SK-N-SH treated with all-trans-retinoic acid at 6 μM for 48 hours (cell line): Measurements from ENCODE around the gene HTT.

Source experiments
- ATAC-seq: fragments of 200-7000 bp; cut with Tn5 transposase; 3 replicates; pipeline ENCODE4 v1.9.1; 2020; ENCODE audit warnings: mild to moderate bottlenecking, moderate library complexity
- BACH2 ChIP-seq: fragments of 250-450 bp; sonication (Bioruptor Pico); IDR thresholded peaks from 2 replicates; pipeline ENCODE4 v1.9.0; 2021; ENCODE audit warnings: mild to moderate bottlenecking, borderline replicate concordance
- CSDC2 ChIP-seq: fragments of 250-450 bp; sonication (Bioruptor Pico); IDR thresholded peaks from 2 replicates; pipeline ENCODE4 v1.5.0; 2020; ENCODE audit warnings: mild to moderate bottlenecking, moderate library complexity
- ESRRG ChIP-seq: fragments of 250-450 bp; sonication (Bioruptor Pico); IDR thresholded peaks from 2 replicates; pipeline ENCODE4 v1.6.1; 2021; ENCODE audit warnings: mild to moderate bottlenecking
- GLIS3 ChIP-seq: fragments of 250-450 bp; sonication (Bioruptor Pico); IDR thresholded peaks from 2 replicates; pipeline ENCODE4 v1.5.0; 2020; ENCODE audit warnings: mild to moderate bottlenecking, moderate library complexity
- ISL1 ChIP-seq: fragments of 250-450 bp; sonication (Bioruptor Pico); IDR thresholded peaks from 2 replicates; pipeline ENCODE4 v2.1.2; 2022; ENCODE audit warnings: mild to moderate bottlenecking, moderate library complexity
- OSR1 ChIP-seq: fragments of 250-450 bp; sonication (Bioruptor Pico); IDR thresholded peaks from 2 replicates; pipeline ENCODE4 v1.8.0; 2022; ENCODE audit warnings: moderate library complexity, mild to moderate bottlenecking, inconsistent platforms
- PPARA ChIP-seq: fragments of 250-450 bp; sonication (Bioruptor Pico); IDR thresholded peaks from 2 replicates; pipeline ENCODE4 v1.5.0; 2020; ENCODE audit warnings: mild to moderate bottlenecking, borderline replicate concordance
- RARB ChIP-seq: fragments of 250-450 bp; sonication (Bioruptor Pico); IDR thresholded peaks from 2 replicates; pipeline ENCODE4 v1.8.0; 2021; ENCODE audit warnings: mild to moderate bottlenecking, moderate library complexity
- SNAI2 ChIP-seq: fragments of 250-450 bp; sonication (Bioruptor Pico); IDR thresholded peaks from 2 replicates; pipeline ENCODE4 v1.5.0; 2020; ENCODE audit warnings: mild to moderate bottlenecking, moderate library complexity
- TCF4 ChIP-seq: fragments of 250-450 bp; sonication (Bioruptor Pico); IDR thresholded peaks from 2 replicates; pipeline ENCODE4 v1.8.0; 2021; ENCODE audit warnings: mild to moderate bottlenecking, moderate library complexity, borderline replicate concordance
- TOX ChIP-seq: fragments of 250-450 bp; sonication (Bioruptor Pico); IDR thresholded peaks from 2 replicates; pipeline ENCODE4 v1.8.0; 2021; ENCODE audit warnings: mild to moderate bottlenecking, moderate library complexity, borderline replicate concordance
- ZFP3 ChIP-seq: fragments of 250-450 bp; sonication (Bioruptor Pico); IDR thresholded peaks from 2 replicates; pipeline ENCODE4 v1.5.0; 2020; ENCODE audit warnings: mild to moderate bottlenecking, moderate library complexity
- ZFP30 ChIP-seq: fragments of 450-650 bp; formaldehyde crosslinking; IDR thresholded peaks from 2 replicates; pipeline ENCODE4 v1.5.0; 2022; ENCODE audit warnings: mild to moderate bottlenecking, moderate library complexity
- ZNF565 ChIP-seq: fragments of 450-650 bp; formaldehyde crosslinking; conservative IDR thresholded peaks from 2 replicates; pipeline ENCODE4 v1.5.0; 2020; ENCODE audit warnings: low read depth, mild to moderate bottlenecking, moderate library complexity
- ZNF70 ChIP-seq: fragments of 450-650 bp; formaldehyde crosslinking; IDR thresholded peaks from 2 replicates; pipeline ENCODE4 v1.5.0; 2020; ENCODE audit warnings: mild to moderate bottlenecking, moderate library complexity
- TF ChIP-seq, protein P1 (sequence below): fragments of 250-450 bp; sonication (Bioruptor Pico); IDR thresholded peaks from 2 replicates; pipeline ENCODE4 v1.8.0; 2020; ENCODE audit warnings: mild to moderate bottlenecking, moderate library complexity, borderline replicate concordance
- TF ChIP-seq, protein P2 (sequence below): fragments of 250-450 bp; sonication (Bioruptor Pico); IDR thresholded peaks from 2 replicates; pipeline ENCODE4 v1.8.0; 2021; ENCODE audit warnings: low read depth, mild to moderate bottlenecking, moderate library complexity, borderline replicate concordance
- TF ChIP-seq, protein P3 (sequence below): fragments of 250-450 bp; sonication (Bioruptor Pico); IDR thresholded peaks from 2 replicates; pipeline ENCODE4 v1.5.1; 2021; ENCODE audit warnings: mild to moderate bottlenecking, moderate library complexity
- TF ChIP-seq, protein P4 (sequence below): fragments of 250-450 bp; sonication (Bioruptor Pico); IDR thresholded peaks from 2 replicates; pipeline ENCODE4 v1.5.1; 2020; ENCODE audit warnings: low read depth, mild to moderate bottlenecking, moderate library complexity

The HTT gene

DNA sequence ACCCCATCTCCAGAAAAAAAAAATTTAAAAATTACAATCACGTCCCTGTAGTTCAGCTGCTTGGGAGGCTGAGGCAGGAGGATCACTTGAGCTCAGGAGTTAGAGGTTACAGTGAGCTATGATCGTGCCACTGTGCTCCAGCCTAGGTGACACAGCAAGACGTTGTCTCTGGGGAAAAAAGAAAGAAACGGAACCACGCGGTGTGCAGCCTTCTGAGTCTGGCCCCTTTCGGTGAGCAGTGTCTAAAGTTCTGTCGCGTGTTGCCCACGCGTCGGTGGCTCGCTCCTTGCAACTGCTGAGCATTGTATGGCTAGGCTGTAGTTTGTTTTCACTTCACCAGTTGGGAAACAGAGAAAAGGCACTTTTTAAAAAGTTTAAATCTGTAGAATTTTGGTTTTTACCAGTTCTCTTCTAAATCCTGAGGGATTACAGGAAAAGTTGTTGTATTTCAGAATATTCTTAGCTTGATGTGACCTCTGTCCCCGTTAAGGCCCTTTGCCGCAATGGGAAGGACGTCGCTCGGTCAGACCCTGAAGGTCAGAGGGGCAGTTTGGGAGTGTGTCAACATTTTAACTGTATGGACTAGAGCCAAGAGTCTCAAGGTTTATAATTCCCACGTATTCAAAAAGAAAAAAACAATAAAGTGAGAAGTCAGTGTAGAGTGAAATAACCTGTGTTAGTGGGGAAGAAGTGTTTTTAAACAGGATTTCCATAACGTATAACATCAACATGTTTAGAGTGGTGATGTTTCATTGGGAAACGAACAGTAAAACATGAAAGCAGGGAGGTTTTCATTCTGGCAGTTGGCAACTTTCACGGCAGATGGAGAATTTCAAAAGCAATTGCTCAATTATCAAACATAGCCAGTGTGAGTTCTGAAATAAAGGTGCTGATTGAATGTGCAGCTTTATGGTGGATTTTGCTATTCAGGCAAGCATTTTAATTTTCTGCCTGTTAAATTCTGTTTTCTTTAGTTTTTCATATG is 128.6 kb downstream of the HTT start (continued):
- TF ChIP-seq, protein P1, sequence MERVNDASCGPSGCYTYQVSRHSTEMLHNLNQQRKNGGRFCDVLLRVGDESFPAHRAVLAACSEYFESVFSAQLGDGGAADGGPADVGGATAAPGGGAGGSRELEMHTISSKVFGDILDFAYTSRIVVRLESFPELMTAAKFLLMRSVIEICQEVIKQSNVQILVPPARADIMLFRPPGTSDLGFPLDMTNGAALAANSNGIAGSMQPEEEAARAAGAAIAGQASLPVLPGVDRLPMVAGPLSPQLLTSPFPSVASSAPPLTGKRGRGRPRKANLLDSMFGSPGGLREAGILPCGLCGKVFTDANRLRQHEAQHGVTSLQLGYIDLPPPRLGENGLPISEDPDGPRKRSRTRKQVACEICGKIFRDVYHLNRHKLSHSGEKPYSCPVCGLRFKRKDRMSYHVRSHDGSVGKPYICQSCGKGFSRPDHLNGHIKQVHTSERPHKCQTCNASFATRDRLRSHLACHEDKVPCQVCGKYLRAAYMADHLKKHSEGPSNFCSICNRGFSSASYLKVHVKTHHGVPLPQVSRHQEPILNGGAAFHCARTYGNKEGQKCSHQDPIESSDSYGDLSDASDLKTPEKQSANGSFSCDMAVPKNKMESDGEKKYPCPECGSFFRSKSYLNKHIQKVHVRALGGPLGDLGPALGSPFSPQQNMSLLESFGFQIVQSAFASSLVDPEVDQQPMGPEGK (CRISPR knock-in tag): no peak
- TF ChIP-seq ZFP30 (CRISPR knock-in tag): no peak
- no peak for TF ChIP-seq ESRRG
- TF ChIP-seq ZFP3 (CRISPR knock-in tag): no peak
- TF ChIP-seq GLIS3 (CRISPR knock-in tag): no peak
- TF ChIP-seq BACH2: no peak
- TF ChIP-seq, all 23 proteins: peak for 0

DNA sequence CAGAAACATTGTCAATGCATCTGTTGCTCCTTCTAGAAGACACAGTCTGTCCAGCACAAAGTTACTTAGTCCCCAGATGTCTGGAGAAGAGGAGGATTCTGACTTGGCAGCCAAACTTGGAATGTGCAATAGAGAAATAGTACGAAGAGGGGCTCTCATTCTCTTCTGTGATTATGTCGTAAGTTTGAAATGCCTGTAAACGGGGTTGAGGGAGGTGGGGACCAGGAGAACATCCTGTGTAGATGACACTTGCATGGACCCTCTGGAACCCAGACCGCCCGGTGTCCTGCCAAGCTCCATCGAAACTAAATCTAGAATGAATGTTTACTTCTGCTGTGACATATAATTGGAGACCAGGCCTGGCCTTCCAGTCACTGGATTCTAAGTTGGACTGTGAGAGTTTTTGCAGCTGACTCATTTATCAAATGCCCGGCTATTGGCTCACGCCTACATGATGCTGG is 129.5 kb downstream of the HTT start:
- ATAC-seq: no peak
- TF ChIP-seq, protein P2, sequence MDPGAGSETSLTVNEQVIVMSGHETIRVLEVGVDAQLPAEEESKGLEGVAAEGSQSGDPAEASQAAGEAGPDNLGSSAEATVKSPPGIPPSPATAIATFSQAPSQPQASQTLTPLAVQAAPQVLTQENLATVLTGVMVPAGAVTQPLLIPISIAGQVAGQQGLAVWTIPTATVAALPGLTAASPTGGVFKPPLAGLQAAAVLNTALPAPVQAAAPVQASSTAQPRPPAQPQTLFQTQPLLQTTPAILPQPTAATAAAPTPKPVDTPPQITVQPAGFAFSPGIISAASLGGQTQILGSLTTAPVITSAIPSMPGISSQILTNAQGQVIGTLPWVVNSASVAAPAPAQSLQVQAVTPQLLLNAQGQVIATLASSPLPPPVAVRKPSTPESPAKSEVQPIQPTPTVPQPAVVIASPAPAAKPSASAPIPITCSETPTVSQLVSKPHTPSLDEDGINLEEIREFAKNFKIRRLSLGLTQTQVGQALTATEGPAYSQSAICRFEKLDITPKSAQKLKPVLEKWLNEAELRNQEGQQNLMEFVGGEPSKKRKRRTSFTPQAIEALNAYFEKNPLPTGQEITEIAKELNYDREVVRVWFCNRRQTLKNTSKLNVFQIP (CRISPR knock-in tag): no peak
- TF ChIP-seq TCF4 (CRISPR knock-in tag) (no peak), CSDC2 (no peak), OSR1 (no peak), BACH2 (no peak), ZNF70 (CRISPR knock-in tag) (no peak), TOX (no peak), ZNF565 (CRISPR knock-in tag) (no peak), SNAI2 (CRISPR knock-in tag) (no peak), RARB (no peak), ZFP3 (CRISPR knock-in tag) (no peak)
- TF ChIP-seq, protein P1 (CRISPR knock-in tag): no peak
- TF ChIP-seq, protein P3, sequence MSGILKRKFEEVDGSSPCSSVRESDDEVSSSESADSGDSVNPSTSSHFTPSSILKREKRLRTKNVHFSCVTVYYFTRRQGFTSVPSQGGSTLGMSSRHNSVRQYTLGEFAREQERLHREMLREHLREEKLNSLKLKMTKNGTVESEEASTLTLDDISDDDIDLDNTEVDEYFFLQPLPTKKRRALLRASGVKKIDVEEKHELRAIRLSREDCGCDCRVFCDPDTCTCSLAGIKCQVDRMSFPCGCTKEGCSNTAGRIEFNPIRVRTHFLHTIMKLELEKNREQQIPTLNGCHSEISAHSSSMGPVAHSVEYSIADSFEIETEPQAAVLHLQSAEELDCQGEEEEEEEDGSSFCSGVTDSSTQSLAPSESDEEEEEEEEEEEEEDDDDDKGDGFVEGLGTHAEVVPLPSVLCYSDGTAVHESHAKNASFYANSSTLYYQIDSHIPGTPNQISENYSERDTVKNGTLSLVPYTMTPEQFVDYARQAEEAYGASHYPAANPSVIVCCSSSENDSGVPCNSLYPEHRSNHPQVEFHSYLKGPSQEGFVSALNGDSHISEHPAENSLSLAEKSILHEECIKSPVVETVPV (CRISPR knock-in tag): no peak

DNA sequence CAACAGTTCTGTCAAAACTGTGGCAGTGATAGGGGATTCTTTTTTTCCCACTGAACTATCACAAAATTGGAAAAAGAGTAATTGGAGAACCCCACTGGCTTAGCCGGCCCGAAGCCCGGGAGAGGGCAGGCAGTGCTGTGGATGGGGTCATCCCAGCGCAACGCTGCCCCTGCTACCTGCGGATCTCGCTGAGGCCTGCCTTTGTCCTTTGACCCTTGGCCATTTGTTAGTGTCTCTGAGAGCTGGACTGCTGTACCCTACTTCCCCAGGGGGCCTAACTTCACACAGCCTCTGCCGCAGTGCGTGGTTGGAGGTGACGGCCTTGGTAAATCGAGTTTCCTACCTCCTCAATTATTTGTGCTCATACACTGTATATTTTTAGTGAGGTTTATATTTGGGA is 131.5 kb downstream of the HTT start:
- TF ChIP-seq, protein P4, sequence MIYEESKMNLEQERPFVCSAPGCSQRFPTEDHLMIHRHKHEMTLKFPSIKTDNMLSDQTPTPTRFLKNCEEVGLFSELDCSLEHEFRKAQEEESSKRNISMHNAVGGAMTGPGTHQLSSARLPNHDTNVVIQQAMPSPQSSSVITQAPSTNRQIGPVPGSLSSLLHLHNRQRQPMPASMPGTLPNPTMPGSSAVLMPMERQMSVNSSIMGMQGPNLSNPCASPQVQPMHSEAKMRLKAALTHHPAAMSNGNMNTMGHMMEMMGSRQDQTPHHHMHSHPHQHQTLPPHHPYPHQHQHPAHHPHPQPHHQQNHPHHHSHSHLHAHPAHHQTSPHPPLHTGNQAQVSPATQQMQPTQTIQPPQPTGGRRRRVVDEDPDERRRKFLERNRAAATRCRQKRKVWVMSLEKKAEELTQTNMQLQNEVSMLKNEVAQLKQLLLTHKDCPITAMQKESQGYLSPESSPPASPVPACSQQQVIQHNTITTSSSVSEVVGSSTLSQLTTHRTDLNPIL (CRISPR knock-in tag): no peak
- TF ChIP-seq TCF4 (CRISPR knock-in tag) (no peak), PPARA (CRISPR knock-in tag) (no peak), OSR1 (no peak), ISL1 (no peak), SNAI2 (CRISPR knock-in tag) (no peak)
- TF ChIP-seq, protein P1 (CRISPR knock-in tag): no peak
- ATAC-seq: no peak
